HPDE6-E6E7 (cell line): Measurements from ENCODE around the gene LCA5.
"Not testable (repeated sequence)": the region's sequence is repeated elsewhere in the genome, so short reads cannot be mapped to it uniquely, and the experiment has no call there.

ENCODE experiments used
- DNase-seq: peaks from one replicate; pipeline ENCODE4 v3.0.0; 2011; ENCODE audit warnings: missing footprints; ENCODE audit errors: extremely low spot score

The LCA5 gene

GRCh38 chr6:79536954-79537747, at the start of gene LCA5:
LCA5 (minus strand) TSS chr6:79537430; CDS start chr6:79518894, 18,536 bp downstream.
- peak; percentile 93 for DNase-seq

GRCh38 chr6:79586548-79586947, 49.3 kb upstream of the LCA5 start:
- peak; percentile 15 for DNase-seq

GRCh38 chr6:79584332-79584731, 47.1 kb upstream of the LCA5 start:
- no peak for DNase-seq

GRCh38 chr6:79577926-79578325, 40.7 kb upstream of the LCA5 start:
- not testable (repeated sequence) for DNase-seq

GRCh38 chr6:79574630-79575225, 37.5 kb upstream of the LCA5 start:
- DNase-seq = peak; percentile 32

GRCh38 chr6:79574174-79574573, 36.9 kb upstream of the LCA5 start:
- DNase-seq = no peak

- no peak for DNase-seq
These were observed 33.8 kb upstream of the LCA5 start for GRCh38 chr6:79571030-79571367.

- DNase-seq = peak; percentile 54
These were observed 33.1 kb upstream of the LCA5 start for GRCh38 chr6:79570129-79571029.

GRCh38 chr6:79568996-79569395, 31.8 kb upstream of the LCA5 start:
- DNase-seq = no peak

- DNase-seq = no peak
These were observed 27.4 kb upstream of the LCA5 start for GRCh38 chr6:79564636-79565035.

GRCh38 chr6:79559706-79560105, 22.5 kb upstream of the LCA5 start:
- DNase-seq = no peak

GRCh38 chr6:79557673-79558467, 20.6 kb upstream of the LCA5 start:
- no peak for DNase-seq

- DNase-seq = no peak
These were observed 17.1 kb upstream of the LCA5 start for GRCh38 chr6:79554305-79554704.

GRCh38 chr6:79551401-79551800, 14.2 kb upstream of the LCA5 start:
- no peak for DNase-seq

- no peak for DNase-seq
These were observed 11.1 kb upstream of the LCA5 start for GRCh38 chr6:79548304-79548703.

- no peak for DNase-seq
These were observed 9.0 kb upstream of the LCA5 start for GRCh38 chr6:79546186-79546585.

GRCh38 chr6:79544939-79545450, 7.8 kb upstream of the LCA5 start:
- peak; percentile 94 for DNase-seq

GRCh38 chr6:79544299-79544927, 7.2 kb upstream of the LCA5 start:
- no peak for DNase-seq

GRCh38 chr6:79543886-79544285, 6.7 kb upstream of the LCA5 start:
- DNase-seq = no peak

GRCh38 chr6:79543411-79543810, 6.2 kb upstream of the LCA5 start:
- DNase-seq = no peak
